Muscle layer of duodenum (tissue), 2 donors: Measurements from ENCODE around the gene MERTK.
A peak's percentile ranks its signal among the peaks of the same experiment; 100 is the strongest.
"Not testable (repeated sequence)": the region's sequence is repeated elsewhere in the genome, so short reads cannot be mapped to it uniquely, and the experiment has no call there.

ENCODE experiments used
- H3K27ac ChIP-seq: one replicate; pipeline ENCODE4 v1.7.0; 2013; ENCODE audit warnings: mild to moderate bottlenecking, low read length
- H3K27me3 ChIP-seq: one replicate; pipeline ENCODE4 v1.7.0; 2013; ENCODE audit warnings: low read depth, mild to moderate bottlenecking, control low read depth, low read length
- H3K36me3 ChIP-seq, 2 donors: one replicate each; pipeline ENCODE4 v1.7.0; 2013; ENCODE audit warnings: low read length in 2 of 2, control low read depth in 1 of 2, mild to moderate bottlenecking in 1 of 2; ENCODE audit not compliant: insufficient read depth in 2 of 2, control insufficient read depth in 1 of 2
- H3K4me1 ChIP-seq, 2 donors: one replicate each; pipeline ENCODE4 v1.7.0; 2013; ENCODE audit warnings: low read length in 2 of 2, mild to moderate bottlenecking in 2 of 2, control low read depth in 1 of 2, moderate library complexity in 1 of 2; ENCODE audit not compliant: insufficient read depth in 2 of 2, control insufficient read depth in 1 of 2
- H3K4me3 ChIP-seq, 2 donors: one replicate each; pipeline ENCODE4 v1.7.0; 2013; ENCODE audit warnings: low read length in 2 of 2, low read depth in 1 of 2, mild to moderate bottlenecking in 1 of 2
- H3K9me3 ChIP-seq, 2 donors: one replicate each; pipeline ENCODE4 v1.7.0; 2013; ENCODE audit warnings: low read length in 2 of 2, control low read depth in 1 of 2, mild to moderate bottlenecking in 1 of 2; ENCODE audit not compliant: control insufficient read depth in 1 of 2
- donor health status: healthy.

The MERTK gene

GRCh38 chr2:111947219-111947618 lies 48.8 kb downstream of the MERTK start:
- Histone ChIP-seq H3K9me3 (no peaks in the 10 kb centered on the region), H3K4me3 (no peak overlapping the region), H3K27ac (no peak overlapping the region), H3K36me3 (peaks cover 0 to 16% of the 10 kb centered on the region in 2 donors), H3K4me1 (peaks cover 3 to 13% of the 10 kb centered on the region in 2 donors), H3K27me3 (no peaks in the 10 kb centered on the region)

- Histone ChIP-seq H3K27me3 (no peaks in the 10 kb centered on the region), H3K4me3 (no peak overlapping the region), H3K9me3 (no peaks in the 10 kb centered on the region), H3K27ac (no peak overlapping the region), H3K36me3 (peaks cover 0 to 16% of the 10 kb centered on the region in 2 donors), H3K4me1 (peaks cover 3 to 13% of the 10 kb centered on the region in 2 donors)
Measured at GRCh38 chr2:111948832-111949231, 50.4 kb downstream of the MERTK start.

DNA sequence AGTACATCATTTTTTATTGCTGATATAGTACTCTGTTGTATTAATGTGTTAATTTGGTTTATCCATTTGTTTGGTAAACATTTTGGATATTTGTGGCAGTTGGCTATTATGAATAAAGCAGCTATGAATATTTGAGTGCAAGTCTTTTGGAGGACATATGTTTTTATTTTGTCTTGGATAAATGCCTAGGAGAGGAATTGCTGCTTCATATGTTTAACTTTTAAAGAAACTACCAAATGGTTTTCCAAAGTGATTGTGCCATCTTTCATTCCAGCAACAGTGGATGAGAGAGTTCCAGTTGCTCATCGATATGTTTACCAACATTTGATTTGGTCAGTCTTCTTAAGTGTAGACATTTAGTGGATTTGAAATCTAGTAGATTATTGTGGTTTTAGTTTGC lies 51.8 kb downstream of the MERTK start:
- H3K4me1 ChIP-seq, result peaks cover 3 to 17% of the 10 kb centered on the region in 2 donors
- no peak overlapping the region for H3K27ac ChIP-seq
- no peaks in the 10 kb centered on the region for H3K9me3 ChIP-seq
- H3K27me3 ChIP-seq, result no peaks in the 10 kb centered on the region
- no peak overlapping the region for H3K4me3 ChIP-seq
- H3K36me3 ChIP-seq, result peaks cover 0 to 16% of the 10 kb centered on the region in 2 donors

DNA sequence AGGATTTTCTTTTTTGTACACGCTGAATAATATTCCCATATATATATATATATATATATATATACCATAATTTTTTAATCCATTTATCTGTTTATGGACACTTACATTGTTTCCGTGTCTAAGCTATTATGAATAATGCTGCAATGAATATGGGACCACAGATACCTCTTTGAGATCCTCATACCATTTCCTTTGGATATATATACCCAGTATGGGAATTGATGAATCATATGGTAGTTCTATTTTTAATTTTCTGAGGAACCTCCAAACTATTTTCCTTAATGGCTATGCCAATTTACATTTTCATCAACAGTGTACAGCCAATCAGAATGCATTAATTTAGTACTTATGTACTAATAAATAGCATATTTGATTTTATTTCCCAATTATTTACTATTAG lies 53.1 kb downstream of the MERTK start:
- H3K27ac ChIP-seq, result no peak overlapping the region
- peaks cover under 1 to 10% of the 10 kb centered on the region in 2 donors for H3K4me1 ChIP-seq
- H3K36me3 ChIP-seq, result peaks cover 0 to 16% of the 10 kb centered on the region in 2 donors
- no peak overlapping the region for H3K4me3 ChIP-seq
- no peaks in the 10 kb centered on the region for H3K27me3 ChIP-seq
- no peaks in the 10 kb centered on the region for H3K9me3 ChIP-seq

- no peaks in the 10 kb centered on the region for H3K9me3 ChIP-seq
- H3K27me3 ChIP-seq, result no peaks in the 10 kb centered on the region
- H3K36me3 ChIP-seq, result peaks cover 0 to 13% of the 10 kb centered on the region in 2 donors
- peaks cover 0 to 10% of the 10 kb centered on the region in 2 donors for H3K4me1 ChIP-seq
- no peak overlapping the region for H3K27ac ChIP-seq
- no peak overlapping the region for H3K4me3 ChIP-seq
Measured at GRCh38 chr2:111952871-111953452, 54.6 kb downstream of the MERTK start.

- Histone ChIP-seq H3K36me3 (no peaks in the 10 kb centered on the region), H3K4me1 (peaks cover 0 to 10% of the 10 kb centered on the region in 2 donors), H3K27me3 (no peaks in the 10 kb centered on the region), H3K9me3 (no peaks in the 10 kb centered on the region), H3K4me3 (peak overlapping the region in 1 of 2 donors; percentile 13), H3K27ac (no peak overlapping the region)
Measured at GRCh38 chr2:111954602-111955332, 56.4 kb downstream of the MERTK start.

- Histone ChIP-seq H3K27me3 (no peaks in the 10 kb centered on the region), H3K27ac (no peak overlapping the region), H3K36me3 (no peaks in the 10 kb centered on the region), H3K4me3 (no peak overlapping the region), H3K9me3 (no peaks in the 10 kb centered on the region), H3K4me1 (peaks cover 0 to 10% of the 10 kb centered on the region in 2 donors)
Measured at GRCh38 chr2:111957872-111958354, 59.5 kb downstream of the MERTK start.

GRCh38 chr2:111958901-111959300 lies 60.5 kb downstream of the MERTK start:
- Histone ChIP-seq H3K4me3 (no peak overlapping the region), H3K9me3 (no peaks in the 10 kb centered on the region), H3K27ac (peak overlapping the region; percentile 57), H3K36me3 (no peaks in the 10 kb centered on the region), H3K4me1 (peaks cover 0 to 10% of the 10 kb centered on the region in 2 donors), H3K27me3 (no peaks in the 10 kb centered on the region)

GRCh38 chr2:111961663-111962062 lies 63.3 kb downstream of the MERTK start:
- Histone ChIP-seq H3K27ac (no peak overlapping the region), H3K4me3 (no peak overlapping the region), H3K9me3 (no peaks in the 10 kb centered on the region), H3K4me1 (no peaks in the 10 kb centered on the region), H3K36me3 (peaks cover 0 to 6% of the 10 kb centered on the region in 2 donors), H3K27me3 (no peaks in the 10 kb centered on the region)

GRCh38 chr2:111963086-111963485 lies 64.7 kb downstream of the MERTK start:
- H3K9me3 ChIP-seq, H3K27me3 ChIP-seq, H3K4me1 ChIP-seq, H3K27ac ChIP-seq, H3K4me3 ChIP-seq: not testable (repeated sequence)
- H3K36me3 ChIP-seq, result peaks cover 0 to 13% of the 10 kb centered on the region in 2 donors

- not testable (repeated sequence) for H3K27ac ChIP-seq, H3K4me3 ChIP-seq, H3K9me3 ChIP-seq, H3K27me3 ChIP-seq, H3K4me1 ChIP-seq
- peaks cover 0 to 14% of the 10 kb centered on the region in 2 donors for H3K36me3 ChIP-seq
Measured at GRCh38 chr2:111963508-111963907, 65.1 kb downstream of the MERTK start.
